Activated T-helper 9 cell treated with anti-CD3 and anti-CD28 coated beads, Interleukin-2, amount 50 U/mL, for 16 hours (primary cell): ENCODE results near the gene FAM174A.
"Not testable (repeated sequence)": the region's sequence is repeated elsewhere in the genome, so short reads cannot be mapped to it uniquely, and the experiment has no call there.

Experiments
- DNase-seq: peaks from one replicate; pipeline ENCODE4 v3.0.0-alpha.2; 2020; ENCODE audit warnings: low read depth

Gene FAM174A

GRCh38 chr5:100576217-100576751, 41.1 kb downstream of the FAM174A start:
- DNase-seq = no peak

GRCh38 chr5:100577506-100577905, 42.3 kb downstream of the FAM174A start:
- DNase-seq = no peak

DNA sequence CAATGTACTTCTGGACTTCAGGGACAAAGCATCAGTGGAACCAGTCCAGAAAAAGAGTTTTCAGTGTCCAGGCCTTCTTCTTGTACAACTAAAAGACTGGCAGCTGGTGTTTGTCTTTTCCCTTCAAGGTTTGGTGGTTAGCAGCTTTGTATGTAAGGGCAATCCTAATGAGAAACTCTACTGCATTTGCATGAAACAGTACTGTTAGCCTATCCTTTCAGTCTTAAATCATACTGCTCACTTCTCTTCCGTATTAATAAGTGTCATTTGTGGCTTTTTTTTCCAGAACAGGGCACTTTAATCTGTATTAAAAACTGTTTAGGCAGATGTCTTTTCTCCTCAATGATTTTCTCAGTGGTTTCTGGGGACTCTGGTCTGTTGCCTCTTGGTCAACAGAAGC, 48.9 kb downstream of the FAM174A start:
- DNase-seq = no peak

DNA sequence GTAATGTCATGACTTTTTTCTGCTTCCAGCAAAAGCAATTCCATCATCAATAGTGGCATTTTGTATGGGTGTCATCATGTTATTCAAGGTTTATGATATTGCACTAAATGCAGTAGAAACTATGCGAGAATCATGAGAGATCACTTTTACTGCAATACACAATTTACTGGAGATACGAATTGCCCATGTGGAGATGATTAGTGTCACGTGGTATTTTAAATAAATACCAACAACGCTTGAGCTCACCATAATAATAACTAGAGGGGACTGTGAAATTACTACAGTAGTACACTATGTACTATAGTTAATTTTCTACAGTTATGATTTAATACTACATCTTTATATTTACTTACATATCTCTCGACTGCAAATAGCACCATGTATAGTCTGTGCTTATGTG, 49.7 kb downstream of the FAM174A start:
- no peak for DNase-seq

DNA sequence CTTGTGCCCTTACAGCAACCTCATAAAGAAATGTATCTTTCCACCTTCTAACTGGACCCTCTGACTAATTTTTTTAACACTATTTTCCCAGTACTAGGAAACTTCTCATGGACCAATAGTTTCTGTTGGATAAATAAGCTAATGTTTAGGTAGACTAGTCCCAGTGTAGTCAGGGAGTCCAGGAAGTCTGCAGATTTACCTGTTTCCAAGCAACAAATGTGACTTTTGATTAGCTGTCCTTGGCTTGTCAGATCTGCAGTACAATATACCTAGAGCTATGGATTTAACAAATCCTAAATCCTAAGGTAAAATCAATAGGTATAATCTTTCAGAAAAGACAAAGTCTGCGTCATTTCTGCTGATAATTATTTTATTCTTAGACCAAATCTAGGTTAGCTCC, 55.7 kb downstream of the FAM174A start:
- no peak for DNase-seq

- DNase-seq = no peak
Measured at GRCh38 chr5:100595152-100595811, 60.1 kb downstream of the FAM174A start.

DNA sequence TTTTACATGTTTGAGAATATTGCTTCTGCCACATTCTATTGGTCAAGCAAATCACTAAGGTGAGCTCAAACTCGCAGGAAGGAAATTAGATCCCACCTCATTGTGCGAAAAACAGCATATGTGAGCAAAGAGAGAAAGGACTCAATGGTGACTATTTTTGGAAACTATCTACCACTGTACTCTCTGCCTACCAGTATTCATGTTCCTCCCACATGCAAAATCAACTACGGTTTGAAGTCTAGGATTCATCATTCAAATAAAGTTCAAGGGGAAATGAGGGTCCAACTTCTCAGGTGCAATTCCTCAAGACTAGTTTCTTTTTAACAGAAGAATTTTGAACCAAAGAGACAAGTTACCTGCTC, 60.6 kb downstream of the FAM174A start:
- no peak for DNase-seq

GRCh38 chr5:100598446-100598845, 63.3 kb downstream of the FAM174A start:
- no peak for DNase-seq

GRCh38 chr5:100600298-100600994, 65.3 kb downstream of the FAM174A start:
- DNase-seq = no peak

- no peak for DNase-seq
Measured at GRCh38 chr5:100603141-100603540, 68.0 kb downstream of the FAM174A start.

DNA sequence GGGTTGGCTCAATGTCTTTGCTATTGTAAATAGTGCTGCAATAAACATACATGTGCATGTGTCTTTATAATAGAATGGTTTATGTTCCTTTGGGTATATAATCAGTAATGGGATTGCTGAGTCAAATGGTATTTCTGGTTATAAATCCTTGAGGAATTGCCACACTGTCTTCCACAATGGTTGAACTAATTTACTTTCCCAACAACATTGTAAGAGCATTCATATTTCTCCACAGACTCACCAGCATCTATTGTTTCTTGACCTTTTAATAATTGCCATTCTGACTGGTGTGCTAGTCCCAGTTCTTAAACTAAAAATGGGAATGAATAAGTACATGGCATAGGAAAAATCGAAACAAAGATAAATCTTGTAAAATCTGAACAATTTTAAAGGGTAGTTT, 68.8 kb downstream of the FAM174A start:
- not testable (repeated sequence) for DNase-seq

DNA sequence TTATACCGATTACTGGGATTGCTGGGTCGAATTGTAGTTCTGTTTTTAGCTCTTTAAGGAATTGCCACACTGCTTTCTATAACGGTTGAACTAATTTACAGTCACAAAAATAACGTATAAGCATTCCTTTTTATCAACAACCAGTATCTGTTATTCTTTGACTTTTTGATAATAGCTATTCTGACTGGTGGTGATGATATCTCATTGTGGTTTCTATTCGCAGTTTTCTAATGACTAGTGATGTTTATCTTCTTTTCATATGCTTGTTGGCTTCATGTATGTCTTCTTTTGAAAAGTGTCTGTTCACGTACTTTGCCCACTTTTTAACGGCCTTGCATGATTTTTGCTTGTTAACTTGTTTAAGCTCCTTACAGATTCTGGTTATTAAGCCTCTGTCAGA, 74.4 kb downstream of the FAM174A start:
- DNase-seq = no peak

DNA sequence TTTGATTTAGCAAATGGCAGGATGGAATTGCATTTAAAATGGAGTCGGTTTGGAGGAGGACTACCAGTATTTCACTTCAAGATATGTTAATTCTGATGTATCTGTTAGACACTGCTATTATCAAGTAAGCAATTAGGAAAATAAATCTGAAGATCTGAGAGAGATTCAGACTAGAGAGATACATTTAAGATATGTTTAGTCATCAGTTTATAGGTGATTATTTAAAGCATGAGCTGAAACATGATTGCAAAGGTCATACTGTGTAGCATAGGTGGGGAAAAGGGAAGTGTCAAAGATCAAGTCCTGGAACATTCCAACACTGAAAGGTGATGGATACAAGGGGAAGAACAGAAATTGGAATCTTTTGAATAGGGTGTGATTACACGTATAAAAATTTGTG, 79.1 kb downstream of the FAM174A start:
- no peak for DNase-seq

GRCh38 chr5:100615362-100615761, 80.2 kb downstream of the FAM174A start:
- no peak for DNase-seq

GRCh38 chr5:100616291-100616690, 81.1 kb downstream of the FAM174A start:
- DNase-seq = no peak

DNA sequence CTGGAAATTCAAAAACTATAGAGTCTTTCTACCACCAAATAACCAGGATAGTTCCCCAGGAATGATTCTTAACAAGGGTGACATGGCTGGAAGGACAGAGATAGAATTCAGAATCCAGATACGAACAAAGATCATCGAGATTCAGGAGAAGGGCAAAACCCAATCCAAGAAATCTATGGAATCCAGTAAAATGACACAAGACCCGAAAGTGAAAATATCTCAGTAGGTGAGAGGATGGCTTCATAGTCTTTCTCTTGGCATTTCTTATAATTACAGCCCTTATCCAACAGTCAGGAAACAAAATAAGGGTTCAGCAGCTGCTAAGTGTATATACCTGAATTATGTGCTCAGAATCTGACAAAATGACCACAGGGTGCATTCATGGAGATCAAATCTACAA, 81.8 kb downstream of the FAM174A start:
- no peak for DNase-seq

DNA sequence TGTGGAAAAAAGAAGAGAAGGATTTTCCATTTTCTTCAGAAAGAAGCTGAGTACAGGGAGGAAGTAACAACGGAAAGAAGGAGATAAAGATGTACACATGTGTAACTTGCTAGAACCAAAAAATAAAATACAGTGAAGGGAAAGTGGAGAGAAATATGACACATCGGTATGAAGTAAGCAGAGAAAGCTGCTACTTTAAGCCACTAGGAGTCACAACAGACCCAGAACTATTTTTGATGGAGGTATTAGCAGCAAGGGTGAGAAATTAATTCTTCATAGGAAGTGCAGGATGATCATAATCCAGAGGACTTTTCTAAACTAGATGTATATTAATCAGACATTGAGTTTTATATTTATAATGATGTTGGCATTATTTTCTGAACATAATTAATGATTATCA, 88.5 kb downstream of the FAM174A start:
- DNase-seq = no peak

GRCh38 chr5:100634937-100635534, 99.9 kb downstream of the FAM174A start:
- DNase-seq = no peak
